Measurements from ENCODE around the gene CTAG1B. TPM values are rescaled to one million over a fixed set of nuclear protein-coding genes. Genes with fewer than 3 reads are reported as not detected.

The CTAG1B gene
- total RNA-seq, 2 donors from 2014 or later, result 8.7 TPM; not detected in 1

DNA sequence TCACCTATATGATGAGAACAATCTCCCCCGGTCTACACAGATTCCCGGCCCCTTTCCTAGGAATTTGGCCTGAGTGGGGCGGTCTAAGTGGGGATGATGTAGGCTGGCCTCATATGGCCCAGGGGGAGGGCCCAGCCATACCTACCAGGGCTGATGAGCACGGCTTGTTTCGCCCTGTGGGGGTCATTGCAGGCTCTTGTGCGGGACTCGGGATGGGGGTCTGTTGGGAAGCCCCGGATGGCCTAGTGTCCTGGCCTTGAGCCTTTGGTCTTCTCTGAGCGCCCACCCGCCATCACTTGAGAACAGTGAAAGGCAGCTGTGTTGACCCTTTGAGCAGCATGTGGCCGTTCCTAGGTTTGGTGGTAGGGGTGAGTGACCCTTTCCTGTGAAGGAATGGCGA lies 39.1 kb upstream of the CTAG1B start:
- no peaks in the 10 kb centered on the region for H3K27me3 ChIP-seq (replicated peaks; ENCODE audit: insufficient read depth)
- no peak overlapping the region for H3K4me3 ChIP-seq
- intact Hi-C loops (cut with DNase I), result no loop called here
- H3K9me3 ChIP-seq, result no peaks in the 10 kb centered on the region
- no peaks in the 10 kb centered on the region for H3K36me3 ChIP-seq
- no peak overlapping the region for H3K27ac ChIP-seq
- H3K4me1 ChIP-seq (replicated peaks), result no peaks in the 10 kb centered on the region
- DNase-seq (ENCODE audit: low spot score), result no peak
- TF ChIP-seq, protein P1, sequence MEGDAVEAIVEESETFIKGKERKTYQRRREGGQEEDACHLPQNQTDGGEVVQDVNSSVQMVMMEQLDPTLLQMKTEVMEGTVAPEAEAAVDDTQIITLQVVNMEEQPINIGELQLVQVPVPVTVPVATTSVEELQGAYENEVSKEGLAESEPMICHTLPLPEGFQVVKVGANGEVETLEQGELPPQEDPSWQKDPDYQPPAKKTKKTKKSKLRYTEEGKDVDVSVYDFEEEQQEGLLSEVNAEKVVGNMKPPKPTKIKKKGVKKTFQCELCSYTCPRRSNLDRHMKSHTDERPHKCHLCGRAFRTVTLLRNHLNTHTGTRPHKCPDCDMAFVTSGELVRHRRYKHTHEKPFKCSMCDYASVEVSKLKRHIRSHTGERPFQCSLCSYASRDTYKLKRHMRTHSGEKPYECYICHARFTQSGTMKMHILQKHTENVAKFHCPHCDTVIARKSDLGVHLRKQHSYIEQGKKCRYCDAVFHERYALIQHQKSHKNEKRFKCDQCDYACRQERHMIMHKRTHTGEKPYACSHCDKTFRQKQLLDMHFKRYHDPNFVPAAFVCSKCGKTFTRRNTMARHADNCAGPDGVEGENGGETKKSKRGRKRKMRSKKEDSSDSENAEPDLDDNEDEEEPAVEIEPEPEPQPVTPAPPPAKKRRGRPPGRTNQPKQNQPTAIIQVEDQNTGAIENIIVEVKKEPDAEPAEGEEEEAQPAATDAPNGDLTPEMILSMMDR (IDR thresholded peaks at IDR 0.05), result no peak
- TF ChIP-seq POLR2AphosphoS5 (IDR thresholded peaks at IDR 0.05), result no peak
- WGBS, result 91% methylated on average over 4 of the region's 12 CpGs

DNA sequence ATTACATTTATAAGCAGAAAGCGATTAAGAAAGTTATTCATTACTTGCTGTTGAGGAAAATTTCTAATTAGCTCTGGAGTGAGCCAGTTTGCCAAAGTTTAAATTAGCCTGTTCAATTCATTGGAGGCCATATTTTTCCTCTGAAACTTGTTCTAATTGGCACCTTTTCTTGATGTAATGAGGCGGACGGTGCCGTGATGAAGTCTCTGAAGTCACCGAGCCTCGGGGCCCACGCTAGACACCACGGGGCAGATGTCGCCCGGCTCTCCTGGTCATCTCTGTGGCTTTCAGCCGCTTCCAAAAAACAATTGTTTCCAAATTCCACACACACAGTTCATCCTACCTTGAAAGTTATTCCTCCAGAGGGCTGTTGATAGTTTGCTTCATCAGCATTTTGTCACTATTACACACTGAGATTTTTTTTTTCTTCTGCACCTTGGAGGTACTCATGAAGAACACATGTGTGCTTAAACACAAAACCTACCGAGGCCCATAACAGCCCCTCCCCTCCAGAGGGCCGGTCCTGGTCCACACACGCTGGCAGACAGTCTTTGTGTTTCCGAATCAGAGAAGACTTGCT lies 38.2 kb upstream of the CTAG1B start:
- WGBS, result 93% methylated on average over 15 of the region's 15 CpGs
- Histone ChIP-seq H3K9me3 (no peaks in the 10 kb centered on the region), H3K4me1 (replicated peaks) (no peaks in the 10 kb centered on the region), H3K36me3 (no peaks in the 10 kb centered on the region), H3K4me3 (no peak overlapping the region), H3K27ac (no peak overlapping the region), H3K27me3 (replicated peaks; ENCODE audit: insufficient read depth) (no peaks in the 10 kb centered on the region)
- no peak for DNase-seq (ENCODE audit: low spot score)
- no peak for TF ChIP-seq POLR2A (IDR thresholded peaks at IDR 0.05)
- TF ChIP-seq POLR2AphosphoS5 (IDR thresholded peaks at IDR 0.05), result no peak
- TF ChIP-seq, protein P1 (IDR thresholded peaks at IDR 0.05), result no peak
- intact Hi-C loops (cut with DNase I), result no loop called here

DNA sequence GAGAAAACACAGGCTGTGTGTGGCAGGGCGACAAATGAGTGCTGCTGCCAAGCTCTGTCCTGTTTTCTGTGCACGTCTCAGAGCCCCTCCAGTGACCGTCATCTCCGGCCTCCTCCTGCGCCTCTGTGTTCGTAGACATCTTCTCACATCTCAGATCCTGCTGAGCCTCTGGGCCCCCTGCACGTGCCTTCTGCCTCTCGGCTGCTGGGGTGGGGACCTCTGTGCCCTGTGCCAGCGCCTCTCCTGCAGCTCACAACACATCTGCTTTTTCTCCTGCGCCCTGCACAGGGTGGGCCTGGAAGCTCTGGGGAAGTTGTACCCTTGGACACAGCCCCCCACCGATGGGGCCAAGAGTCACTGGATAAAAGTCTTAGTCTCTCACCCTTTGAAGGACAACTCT lies 36.7 kb upstream of the CTAG1B start:
- no peaks in the 10 kb centered on the region for H3K4me1 ChIP-seq (replicated peaks)
- 82% methylated on average over 9 of the region's 11 CpGs for WGBS
- H3K27me3 ChIP-seq (replicated peaks; ENCODE audit: insufficient read depth), result no peaks in the 10 kb centered on the region
- intact Hi-C loops (cut with DNase I), result no loop called here
- no peak for TF ChIP-seq POLR2AphosphoS5 (IDR thresholded peaks at IDR 0.05)
- no peak for TF ChIP-seq POLR2A (IDR thresholded peaks at IDR 0.05)
- TF ChIP-seq, protein P1 (IDR thresholded peaks at IDR 0.05), result no peak
- no peaks in the 10 kb centered on the region for H3K9me3 ChIP-seq
- H3K4me3 ChIP-seq, result no peak overlapping the region
- H3K27ac ChIP-seq, result no peak overlapping the region
- DNase-seq (ENCODE audit: low spot score), result no peak
- no peaks in the 10 kb centered on the region for H3K36me3 ChIP-seq

DNA sequence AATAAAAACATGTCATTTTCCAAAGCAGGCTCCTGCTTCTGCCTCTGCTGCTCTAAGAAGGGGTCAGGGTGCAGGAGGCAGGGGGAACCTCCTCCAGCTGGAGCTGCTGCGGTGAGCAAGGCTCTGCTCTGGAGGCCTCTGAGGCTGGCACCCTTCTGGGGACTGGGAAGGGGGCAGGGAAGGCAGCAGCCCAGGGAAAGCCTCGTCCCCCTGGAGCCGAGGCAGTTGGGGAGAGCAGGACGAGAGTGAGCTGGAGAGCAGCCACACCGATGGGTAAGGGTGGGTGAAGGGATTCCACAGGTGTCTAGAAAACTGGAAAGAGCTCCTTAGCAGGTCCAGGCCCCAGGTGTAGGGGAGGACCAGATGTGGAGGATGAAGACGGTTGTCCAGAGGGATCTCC lies 36.3 kb upstream of the CTAG1B start:
- no peaks in the 10 kb centered on the region for H3K9me3 ChIP-seq
- WGBS, result 67% methylated on average over 1 of the region's 6 CpGs
- intact Hi-C loops (cut with DNase I), result no loop called here
- no peaks in the 10 kb centered on the region for H3K36me3 ChIP-seq
- H3K27me3 ChIP-seq (replicated peaks; ENCODE audit: insufficient read depth), result no peaks in the 10 kb centered on the region
- H3K4me1 ChIP-seq (replicated peaks), result no peaks in the 10 kb centered on the region
- DNase-seq (ENCODE audit: low spot score), result no peak
- H3K4me3 ChIP-seq, result no peak overlapping the region
- TF ChIP-seq POLR2A (IDR thresholded peaks at IDR 0.05) (no peak), POLR2AphosphoS5 (IDR thresholded peaks at IDR 0.05) (no peak)
- TF ChIP-seq, protein P1 (IDR thresholded peaks at IDR 0.05), result no peak
- H3K27ac ChIP-seq, result no peak overlapping the region

DNA sequence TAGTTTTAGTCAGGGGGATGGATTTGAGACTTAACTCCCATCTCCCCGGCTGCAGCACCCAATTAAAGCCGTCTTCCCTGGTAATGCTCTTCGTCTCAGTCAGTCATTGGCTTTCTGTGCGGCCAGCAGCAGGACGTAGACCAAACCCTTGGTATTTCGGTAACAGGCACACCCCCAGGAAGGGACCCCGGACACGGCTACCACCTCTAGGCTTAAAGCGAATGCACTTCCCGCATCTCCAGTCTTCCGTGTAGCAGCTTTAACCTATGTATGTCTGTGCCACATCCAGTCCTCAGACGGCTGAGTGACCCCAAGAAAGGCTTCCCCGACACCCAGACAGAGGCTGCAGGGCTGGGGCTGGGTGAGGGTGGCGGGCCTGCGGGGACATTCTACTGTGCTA lies 35.8 kb upstream of the CTAG1B start:
- H3K27ac ChIP-seq, result no peak overlapping the region
- WGBS, result 95% methylated on average over 15 of the region's 15 CpGs
- intact Hi-C loops (cut with DNase I), result no loop called here
- no peaks in the 10 kb centered on the region for H3K4me1 ChIP-seq (replicated peaks)
- no peaks in the 10 kb centered on the region for H3K9me3 ChIP-seq
- no peak overlapping the region for H3K4me3 ChIP-seq
- no peak for TF ChIP-seq POLR2AphosphoS5 (IDR thresholded peaks at IDR 0.05)
- TF ChIP-seq, protein P1 (IDR thresholded peaks at IDR 0.05), result no peak
- TF ChIP-seq POLR2A (IDR thresholded peaks at IDR 0.05), result no peak
- H3K27me3 ChIP-seq (replicated peaks; ENCODE audit: insufficient read depth), result no peaks in the 10 kb centered on the region
- DNase-seq (ENCODE audit: low spot score), result no peak
- no peaks in the 10 kb centered on the region for H3K36me3 ChIP-seq
